Measurements from ENCODE around the gene KIF26A.

The KIF26A gene

DNA sequence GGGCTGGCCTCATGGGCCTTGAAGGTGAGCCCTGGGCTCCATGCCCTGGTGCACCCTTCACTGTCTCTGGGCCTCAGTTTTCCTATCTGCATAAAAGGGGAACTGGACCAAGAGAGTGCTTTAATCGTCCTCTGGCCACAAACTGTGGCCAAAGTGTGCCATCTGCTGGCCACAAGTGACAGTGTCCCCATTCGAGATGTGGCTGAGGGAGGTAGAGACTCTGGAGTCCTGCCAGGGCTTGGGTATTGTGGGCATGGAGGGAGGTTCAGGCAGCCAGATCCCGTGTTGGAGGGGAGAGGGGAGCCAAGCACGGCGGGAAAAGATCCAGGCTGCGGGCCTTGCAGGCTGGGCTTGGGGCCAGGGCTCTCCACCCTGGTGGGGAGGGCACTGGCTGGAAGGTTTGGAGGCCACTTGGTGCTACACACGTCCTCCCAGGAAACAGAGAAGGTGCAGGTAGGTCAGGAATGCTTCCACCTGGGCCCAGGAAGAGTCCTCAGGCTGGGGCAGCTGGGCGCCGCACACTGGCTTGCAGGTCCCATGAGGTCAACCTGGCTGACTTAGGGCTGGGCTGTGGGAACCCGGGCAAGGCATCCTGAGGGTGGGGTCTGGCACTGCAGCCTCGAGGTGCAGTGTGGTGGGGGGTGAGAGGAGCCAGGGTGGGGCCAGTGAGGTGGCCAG, 7.3 kb upstream of the KIF26A start:
- DNase-seq (ENCODE audit: low read depth in 1 of 2, low spot score in 1 of 2) = no peak

DNA sequence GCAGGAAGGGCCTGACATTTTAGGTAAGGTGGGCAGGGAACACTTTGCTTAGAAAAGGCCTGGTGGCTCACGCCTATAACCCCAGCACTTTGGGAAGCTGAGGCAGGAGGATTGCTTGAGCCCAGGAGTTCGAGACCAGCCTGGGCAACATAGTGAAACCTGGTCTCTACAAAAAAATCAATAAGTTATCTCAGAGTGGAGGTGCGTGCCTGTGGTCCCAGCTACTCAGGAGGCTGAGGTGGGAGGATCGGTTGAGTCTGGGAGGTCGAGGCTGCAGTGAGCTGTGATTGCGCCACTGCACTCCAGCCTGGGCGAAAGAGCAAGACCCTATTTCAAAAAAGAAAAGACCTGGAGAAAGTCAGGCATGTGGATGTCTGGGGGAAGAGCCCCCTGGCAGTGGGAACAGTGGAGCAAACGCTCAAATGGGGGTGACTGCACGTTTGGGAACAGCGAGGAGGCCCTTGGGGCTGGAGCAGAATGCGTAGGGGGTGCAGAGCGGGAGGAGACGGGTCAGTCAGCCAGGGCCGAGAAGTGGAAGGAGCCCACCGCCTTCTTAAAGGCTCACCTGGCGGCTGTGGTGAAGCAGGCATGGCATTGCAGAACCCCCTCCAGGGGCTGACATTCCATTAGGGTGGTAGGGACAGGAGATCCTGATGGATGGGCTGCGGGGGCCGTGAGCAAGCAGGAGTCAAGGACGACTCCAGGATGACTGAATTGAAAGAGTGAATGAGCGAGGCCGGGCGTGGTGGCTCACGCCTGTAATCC, 6.2 kb upstream of the KIF26A start:
- no peak for DNase-seq (ENCODE audit: low read depth in 1 of 2, low spot score in 1 of 2)

DNA sequence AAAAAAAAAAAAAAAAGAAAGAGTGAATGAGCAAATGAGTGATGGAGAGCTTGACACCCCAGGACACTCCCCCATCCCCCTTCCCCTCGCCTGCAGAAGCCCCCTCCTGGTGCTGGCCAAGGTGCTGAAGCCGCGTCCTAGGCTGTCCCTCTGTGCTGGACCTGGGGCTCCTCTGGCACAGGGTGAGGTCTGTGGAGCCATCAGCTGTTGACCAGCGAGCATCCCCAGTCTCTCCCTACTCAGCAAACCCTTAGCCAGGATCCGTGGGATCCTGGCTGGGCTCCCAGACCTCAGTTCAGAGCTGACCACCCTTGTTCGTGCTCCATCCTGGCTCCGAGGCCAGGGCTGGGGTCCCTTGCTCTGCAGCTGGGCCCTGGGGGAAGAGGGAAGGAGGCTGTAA, 5.4 kb upstream of the KIF26A start:
- DNase-seq (ENCODE audit: low read depth in 1 of 2, low spot score in 1 of 2) = no peak

DNA sequence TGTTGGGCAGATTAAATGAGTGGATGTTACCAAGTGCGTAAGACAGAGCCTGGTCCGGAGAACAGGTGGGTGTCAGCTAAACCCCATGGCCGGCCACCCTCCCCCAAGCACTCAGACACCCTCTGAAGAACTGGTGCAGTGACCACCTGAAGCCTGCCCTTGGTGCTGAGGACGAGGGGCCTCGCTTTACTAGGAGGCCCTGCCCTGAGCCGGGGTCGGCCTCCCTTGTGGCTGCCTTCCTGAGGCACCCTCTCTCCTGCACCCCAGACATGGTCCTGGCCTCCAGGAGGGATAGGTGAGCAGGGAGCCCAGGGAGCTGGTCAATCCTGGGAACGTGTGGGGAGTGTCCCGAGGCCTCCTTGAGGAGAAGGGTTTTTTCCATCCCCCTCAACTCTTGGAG, 4.9 kb upstream of the KIF26A start:
- no peak for DNase-seq (ENCODE audit: low read depth in 1 of 2, low spot score in 1 of 2)

DNA sequence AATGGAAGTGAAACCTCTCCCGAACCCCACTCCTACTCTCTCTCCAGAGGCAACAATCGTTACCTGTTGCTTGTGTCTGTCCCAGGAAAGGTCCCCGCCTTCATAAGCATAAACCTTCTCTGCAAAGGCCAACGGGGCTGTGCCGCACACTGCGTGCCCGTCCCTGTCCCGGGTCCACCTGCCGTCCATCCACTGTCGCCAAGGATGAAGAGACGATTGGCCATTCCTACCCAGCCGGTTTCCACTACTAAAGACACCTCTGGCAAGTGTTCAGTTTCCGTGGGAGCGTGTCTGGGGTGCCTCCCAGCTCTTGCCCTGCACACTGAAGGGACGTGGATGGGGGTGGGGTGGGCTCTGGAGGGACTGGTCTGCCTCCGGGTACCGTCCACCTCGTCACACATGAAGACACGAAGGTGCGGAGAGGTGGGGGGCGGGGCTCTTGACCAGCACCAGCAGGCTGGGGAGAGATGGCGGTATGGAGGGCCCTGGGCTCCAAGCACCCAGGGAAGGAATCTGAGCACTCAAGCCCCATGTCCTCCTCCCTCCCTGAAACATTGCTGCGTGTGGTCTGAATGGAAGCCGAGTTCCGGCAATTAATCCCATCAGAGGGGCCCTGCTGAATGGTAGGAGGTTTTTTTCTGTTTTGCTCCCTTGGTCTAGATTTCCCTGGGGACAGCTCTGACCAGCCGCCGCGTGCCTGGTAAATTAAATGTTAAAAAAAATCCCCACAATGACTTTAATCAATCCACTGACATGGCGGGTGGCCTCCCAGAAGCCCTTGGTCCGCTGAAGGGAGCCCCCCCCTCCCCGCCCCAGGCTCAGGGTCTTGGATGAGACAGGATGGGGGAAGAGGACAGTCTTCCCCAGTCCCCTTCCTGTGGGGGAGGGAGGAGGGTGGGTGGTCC, 4.1 kb upstream of the KIF26A start:
- no peak for DNase-seq (ENCODE audit: low read depth in 1 of 2, low spot score in 1 of 2)

DNA sequence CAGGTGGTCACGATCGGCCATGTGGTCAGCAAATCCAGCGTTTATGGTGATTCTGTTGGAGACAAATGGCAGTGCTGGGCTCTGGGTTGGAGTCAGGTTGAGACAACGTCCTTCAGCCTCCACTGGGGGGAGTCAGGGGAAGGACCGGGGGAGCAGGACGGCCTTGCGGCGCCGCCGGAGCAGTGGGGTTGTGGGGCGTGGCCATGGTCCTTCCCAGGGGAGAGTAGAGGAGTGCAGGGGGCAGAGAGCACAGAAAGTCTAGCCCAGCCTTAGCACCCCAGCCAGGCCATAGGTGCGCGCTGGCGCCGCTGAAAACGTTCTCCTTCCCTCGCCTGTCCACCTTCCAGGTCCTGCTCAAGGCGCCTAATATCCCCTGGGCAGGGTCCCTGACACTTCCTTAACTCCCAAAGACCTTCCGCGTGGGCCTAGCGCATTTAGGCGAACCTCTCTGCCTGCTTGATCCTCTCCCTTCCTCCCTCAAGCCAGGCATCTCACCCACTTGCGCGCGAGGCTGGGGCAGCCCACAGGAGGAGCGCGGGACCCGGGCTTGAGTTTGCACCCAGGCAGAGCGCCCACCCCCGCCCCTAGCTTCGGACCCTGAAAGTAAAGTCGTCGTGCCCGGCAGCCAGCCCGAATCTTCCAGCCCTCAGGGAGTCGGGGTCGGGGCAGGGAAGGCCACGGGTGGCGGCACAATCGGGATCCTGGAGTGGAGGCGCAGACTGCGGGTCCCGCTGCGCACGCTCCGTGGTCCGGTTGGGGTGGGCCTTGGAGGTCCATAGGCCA, 3.1 kb upstream of the KIF26A start:
- no peak for DNase-seq (ENCODE audit: low read depth in 1 of 2, low spot score in 1 of 2)

DNA sequence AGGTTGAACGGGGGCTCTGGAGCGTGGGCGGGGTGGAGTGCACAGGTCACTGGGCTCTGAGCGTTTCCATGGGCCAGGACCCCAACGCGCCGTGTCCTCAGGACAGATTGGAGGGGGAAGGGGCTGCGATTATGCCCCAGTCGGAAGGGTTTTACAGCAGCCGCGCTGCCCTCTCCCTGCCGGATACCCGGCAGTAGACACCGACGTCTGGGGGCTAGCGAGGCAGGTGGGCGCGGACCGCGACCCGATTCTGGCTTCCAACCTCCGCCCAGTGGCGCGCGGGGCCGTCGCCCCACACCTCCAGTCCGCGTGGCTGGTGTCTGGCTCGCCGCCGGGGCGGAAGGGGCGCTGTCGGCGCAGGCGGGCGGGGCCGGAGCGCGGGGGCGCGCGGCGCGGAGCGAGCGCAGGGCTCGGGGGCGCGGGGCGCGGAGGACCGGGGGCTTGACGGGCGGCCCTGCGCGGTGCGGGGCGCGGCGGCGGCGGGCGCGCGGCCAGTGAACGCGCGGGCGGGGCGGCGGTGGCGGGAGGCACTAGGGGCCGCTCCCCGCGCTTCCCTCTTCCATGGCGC, 2.4 kb upstream of the KIF26A start:
- no peak for DNase-seq (ENCODE audit: low read depth in 1 of 2, low spot score in 1 of 2)

DNA sequence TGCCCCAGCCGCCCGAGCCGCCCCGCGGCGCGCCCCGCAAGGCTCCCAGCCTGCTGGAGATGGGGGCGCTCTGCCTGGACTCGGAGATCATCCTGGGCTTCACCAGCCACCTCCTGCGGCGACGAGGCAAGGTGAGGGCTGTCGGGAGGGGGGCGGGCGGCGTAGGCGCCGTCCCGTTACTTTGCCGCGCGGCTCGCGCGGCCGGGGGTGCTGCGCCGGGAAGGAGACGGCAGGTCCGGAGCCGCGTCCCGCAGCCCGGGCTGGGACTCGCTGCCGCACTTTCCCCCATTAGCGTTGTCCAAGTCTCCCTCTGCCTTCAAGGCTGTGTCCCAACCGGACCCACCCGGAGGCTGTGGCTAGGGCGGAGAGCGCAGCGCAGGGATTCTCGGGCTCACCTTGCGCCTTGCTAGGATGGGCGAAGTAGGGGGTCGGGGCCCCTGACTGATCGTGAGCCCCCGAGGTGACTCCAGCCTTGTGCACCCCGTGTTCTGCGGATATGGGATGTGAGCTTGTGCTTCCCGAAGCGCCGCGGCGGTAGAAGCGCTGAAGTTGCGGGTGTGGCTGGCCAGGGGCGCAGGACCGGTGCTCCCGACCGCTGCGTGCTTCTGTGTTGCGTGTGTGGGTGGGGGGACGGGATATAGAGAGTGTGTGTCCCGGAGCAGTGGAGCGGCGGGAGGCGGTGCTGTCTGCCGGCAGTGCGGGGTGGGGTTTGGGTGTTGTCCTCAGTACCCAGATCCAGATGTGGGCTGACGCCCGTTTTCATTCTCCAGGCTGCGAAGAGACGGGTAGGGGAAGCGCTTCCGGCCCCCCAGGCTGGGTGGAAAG, 1.7 kb upstream of the KIF26A start:
- DNase-seq (ENCODE audit: low read depth in 1 of 2, low spot score in 1 of 2) = no peak

DNA sequence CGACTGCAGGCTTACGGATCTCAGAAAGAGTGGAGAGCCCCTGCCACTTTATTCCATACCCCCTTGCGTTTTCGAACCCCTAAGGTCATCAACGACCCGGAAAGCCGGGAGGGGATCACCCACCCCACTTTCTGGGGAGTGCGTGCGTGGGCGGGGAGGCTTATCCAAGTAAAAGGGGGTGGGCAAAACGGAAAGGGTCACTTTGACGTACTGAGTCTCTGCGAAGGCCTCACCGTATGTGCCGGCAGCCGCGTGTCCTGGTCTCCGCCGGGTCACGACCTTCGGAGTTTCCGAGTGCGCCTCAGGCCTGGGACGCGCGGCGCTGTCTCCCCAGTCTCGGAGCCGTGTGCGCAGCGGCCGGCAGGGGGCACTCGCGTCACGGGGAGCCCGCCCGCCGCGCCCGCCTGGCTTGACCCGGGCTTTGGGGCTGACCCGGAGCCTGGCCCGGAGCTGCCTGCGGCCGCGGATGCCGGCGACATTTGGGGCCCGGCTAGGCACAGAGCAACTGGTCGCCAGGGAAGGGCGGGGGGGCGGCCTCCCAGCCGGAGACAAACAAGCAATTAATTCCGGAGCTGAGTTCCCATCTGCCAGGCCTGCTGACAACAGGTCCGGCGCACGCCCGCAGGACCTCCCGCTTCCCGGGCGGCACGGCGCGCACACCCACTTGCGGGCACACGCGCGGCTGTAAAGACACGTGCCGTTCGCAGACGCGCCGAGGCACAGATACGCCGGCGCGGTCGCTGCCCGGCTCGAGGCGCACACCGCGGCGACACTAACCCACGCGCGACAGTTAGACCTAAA, 890 bp upstream of the KIF26A start:
- peak; percentile 46 to 48 for DNase-seq (ENCODE audit: low read depth in 1 of 2, low spot score in 1 of 2)

DNA sequence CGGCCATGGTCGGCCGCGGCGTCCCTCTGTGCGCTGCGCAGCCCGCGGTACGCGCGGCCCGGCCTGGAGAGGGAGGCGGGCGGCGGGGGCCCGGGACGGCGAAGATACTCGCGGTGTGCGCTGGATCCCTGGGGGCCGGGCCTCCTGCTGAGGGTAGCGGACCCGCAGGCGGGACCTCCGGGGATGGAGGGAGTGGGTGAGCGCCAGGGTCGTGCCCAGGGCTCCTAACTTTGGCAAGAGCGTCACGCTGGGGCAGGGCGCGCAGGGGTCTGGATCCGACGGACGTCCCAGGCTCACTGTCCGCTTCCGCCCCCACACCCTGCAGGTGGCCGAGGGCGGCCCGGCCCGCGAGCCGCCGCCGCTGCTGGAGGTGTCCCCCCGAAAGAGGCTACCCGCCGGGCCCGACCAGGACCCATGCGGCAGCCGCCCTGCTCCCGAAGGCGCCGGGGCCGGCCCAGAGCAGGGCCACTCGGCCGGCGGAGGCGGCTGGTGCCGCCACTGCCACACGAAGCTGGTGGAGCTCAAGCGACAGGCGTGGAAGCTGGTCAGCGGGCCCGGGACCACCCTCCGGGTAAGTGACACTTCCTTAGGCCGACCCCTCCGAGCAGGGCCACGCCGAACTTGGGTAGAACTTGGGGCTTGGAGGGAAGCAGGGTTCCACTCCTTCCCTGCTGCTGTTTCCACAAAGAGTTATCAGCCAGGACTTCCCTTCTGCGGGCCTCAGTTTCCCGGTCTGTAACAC, 502 bp downstream of the KIF26A start:
- DNase-seq (ENCODE audit: low read depth in 1 of 2, low spot score in 1 of 2) = no peak

DNA sequence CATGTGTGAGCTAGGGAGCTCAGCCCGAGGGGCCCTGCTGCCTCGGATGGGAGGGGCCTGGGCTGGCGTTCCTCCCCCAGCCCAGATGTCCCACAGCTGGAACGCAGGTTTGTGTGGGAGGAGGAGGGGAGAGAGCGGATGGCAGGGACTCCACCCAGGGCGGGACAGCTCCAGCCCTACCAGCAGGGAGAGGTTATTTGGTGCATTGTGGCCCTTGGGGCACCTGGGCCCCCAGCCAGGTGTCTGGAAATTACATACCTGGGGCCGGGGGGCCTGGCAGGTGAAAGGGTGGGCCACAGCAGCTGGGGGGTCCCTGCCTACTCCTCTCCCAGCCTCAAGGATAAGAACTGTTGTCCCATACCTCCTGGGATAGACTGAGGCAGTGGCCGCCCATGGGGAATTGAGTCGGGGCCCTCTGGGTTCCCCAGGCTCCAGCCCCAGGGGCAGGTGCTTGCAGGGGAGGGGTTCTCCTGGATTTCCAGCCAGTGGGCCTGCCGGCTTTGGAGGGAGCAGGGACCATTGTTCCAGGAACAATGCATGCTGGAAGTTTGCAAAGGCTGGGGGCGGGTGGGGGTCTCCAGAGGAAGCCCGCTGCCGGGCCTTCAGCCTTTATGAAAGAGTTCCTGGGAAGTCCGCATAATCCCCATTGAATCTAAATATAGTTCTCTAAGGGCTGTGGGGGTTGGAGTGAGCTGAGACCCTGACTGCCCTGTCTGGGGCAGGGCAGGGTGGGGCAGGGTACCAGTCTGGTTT, 1.2 kb downstream of the KIF26A start:
- no peak for DNase-seq (ENCODE audit: low read depth in 1 of 2, low spot score in 1 of 2)

DNA sequence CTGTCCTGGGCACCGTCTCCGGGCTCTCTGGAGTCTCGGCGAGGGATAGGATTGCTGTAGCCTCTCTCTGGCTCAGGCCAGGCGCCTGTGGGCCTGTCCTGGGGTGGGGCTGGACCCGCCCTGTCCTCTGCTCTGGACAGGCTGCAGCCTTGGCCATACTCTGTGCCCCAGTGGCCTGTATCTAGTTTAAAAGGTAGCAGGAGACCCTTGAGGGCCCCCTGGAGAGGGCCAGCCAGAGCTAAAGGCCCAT, 1.8 kb downstream of the KIF26A start:
- DNase-seq (ENCODE audit: low read depth in 1 of 2, low spot score in 1 of 2) = no peak

DNA sequence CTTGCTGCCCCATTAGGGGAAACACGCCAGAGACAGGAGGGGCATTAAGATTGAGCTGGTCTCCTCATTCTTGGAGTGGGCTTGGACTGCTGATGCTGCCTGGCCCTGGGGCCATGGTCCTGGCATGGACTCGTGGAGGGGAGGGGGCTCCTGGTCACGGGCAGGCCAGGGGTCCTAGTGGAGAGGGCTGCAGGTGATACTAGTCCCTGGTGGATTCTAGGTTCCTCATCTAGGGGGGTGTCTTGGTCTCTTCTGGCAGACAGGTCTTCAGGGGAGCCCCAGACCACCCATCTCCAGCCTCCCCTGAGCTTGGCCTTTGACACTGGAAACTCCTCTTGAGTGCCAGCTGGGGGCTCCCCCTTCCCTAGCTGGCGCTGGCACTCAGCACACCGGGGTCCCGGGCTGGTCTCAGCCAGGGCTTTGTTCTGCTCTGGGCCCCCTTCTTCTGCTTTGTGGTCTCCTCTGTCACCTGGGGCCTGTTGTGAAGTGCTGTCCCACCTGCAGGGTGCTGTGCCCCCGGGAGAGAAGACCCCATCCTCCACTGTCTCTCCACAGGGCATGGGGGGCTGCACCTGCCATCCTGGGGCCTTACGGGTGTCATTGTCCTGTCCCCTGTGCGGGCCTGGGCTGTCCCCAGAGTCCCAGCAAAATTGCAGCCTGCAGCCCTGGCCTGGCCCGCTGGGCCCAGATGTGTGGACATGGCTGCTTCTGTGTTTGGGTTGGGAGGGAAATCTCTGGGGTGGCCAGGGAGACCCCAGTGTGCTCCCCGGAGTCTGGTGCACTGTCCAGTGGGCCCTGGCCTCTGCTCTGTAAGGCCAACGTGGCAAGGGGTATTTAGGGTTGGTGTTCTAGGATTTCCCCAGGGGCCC, 2.3 kb downstream of the KIF26A start:
- DNase-seq (ENCODE audit: low read depth in 1 of 2, low spot score in 1 of 2) = no peak

DNA sequence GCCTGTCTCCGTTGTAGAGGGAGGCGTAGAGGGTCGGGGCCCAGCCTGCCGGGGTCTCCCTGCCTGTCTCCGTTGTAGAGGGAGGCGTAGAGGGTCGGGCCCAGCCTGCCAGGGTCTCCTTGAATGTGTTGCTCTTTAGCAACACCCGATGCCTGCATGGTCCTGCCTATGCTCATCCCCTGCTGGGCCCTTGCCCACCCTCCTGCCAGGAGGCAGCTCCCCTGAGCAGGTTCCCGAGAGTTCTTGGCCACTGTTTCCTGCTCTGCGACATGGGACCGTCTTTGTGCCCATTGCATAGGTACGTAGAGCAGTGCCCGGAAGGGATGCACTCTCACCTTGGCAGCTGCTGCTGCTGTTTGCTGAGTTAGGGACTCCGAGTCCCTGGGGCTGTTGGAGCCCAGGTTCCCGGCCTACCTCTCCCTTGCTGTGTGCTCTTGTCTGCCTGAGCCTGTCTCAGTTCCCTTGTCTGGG, 3.3 kb downstream of the KIF26A start:
- DNase-seq (ENCODE audit: low read depth in 1 of 2, low spot score in 1 of 2) = no peak

DNA sequence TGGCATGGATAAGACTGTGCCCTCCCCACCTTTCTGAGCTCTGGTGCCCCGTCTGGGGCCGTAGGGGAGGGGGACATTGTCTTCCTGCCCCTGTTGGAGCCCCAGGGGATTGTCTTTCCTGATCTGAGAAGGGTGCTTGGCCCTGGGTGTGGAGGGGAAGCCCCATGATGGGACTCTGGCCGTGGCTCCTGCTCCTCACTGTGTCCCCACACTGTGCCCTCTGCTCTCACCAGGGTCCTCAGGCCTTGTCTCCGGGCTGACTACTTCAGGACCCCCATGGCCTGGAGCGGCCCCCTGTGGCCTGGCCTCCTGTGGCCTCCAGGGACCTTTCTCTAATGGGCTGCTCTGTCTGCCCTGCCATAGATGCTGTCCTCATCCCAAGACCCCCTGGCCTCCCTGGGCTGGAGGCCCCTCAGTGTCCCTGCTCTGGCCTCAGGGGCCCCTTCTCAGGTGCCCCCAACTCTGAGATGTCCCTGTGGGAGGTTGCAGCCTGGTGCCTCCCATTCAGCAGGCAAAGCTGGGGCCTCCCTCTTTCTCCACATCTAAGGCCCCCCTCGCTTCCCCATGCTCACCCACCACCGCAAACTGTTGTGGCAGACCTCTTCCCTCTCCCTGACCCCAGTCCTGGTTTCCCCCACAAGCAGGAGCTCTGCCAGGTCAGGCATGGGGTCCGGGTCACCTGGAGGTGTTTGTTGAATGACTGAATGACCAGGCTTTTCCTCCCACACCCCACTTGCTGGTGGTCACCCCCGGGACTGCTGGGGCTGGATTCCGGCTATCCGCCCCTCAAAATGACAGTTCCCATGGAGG, 4.0 kb downstream of the KIF26A start:
- DNase-seq (ENCODE audit: low read depth in 1 of 2, low spot score in 1 of 2) = no peak

DNA sequence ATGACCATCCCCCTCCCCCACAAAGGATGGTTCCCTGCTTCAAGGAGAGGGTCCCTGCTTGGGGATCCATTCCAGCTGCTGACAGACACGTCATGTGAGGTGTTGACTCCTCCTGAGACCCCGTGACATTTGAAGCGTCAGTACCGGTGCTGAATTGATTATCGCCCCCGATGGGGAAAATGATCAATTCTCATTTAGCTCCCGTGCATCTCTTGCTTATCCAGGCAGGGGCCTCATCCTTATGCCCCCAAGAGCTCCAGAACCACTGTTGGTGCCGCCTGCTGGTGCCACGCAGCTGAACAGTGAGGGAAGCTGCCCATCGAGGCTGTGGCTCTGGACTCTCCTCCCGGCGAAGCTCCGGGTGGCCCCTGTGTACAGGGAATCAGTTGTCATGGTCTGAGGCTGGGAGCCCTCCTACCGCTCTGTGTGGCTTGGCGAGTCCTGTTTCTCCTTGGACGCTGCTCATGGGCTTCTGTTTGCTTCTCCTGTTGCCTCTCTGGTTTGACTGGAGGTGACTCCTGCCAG, 4.6 kb downstream of the KIF26A start:
- DNase-seq (ENCODE audit: low read depth in 1 of 2, low spot score in 1 of 2) = no peak

Measured in activated CD4-positive, alpha-beta T cell treated with anti-CD3 and anti-CD28 coated beads, Interleukin-2, amount 50 U/mL, for 24 hours (primary cell).